Neural cell (in vitro differentiated cells): Measurements from ENCODE around the gene PAOX. TPM values are rescaled to one million over a fixed set of nuclear protein-coding genes. Genes with fewer than 3 reads are reported as not detected.

Experiments used
- H2AFZ ChIP-seq: fragments of 200-600, 300-800 bp; sonication (generic), shearing (Covaris generic); 2 replicates; pipeline ENCODE4 v1.6.0; 2014; ENCODE audit warnings: low read depth, mild to moderate bottlenecking, antibody characterized with exemption, low read length, moderate library complexity
- H3F3A ChIP-seq: fragments of 200-600 bp; shearing (Covaris generic); 2 replicates; pipeline ENCODE4 v1.6.1; 2016; ENCODE audit warnings: mild to moderate bottlenecking, moderate library complexity, mixed read lengths, antibody characterized with exemption, low read length; ENCODE audit not compliant: insufficient read depth, poor library complexity, severe bottlenecking
- H3K27ac ChIP-seq: fragments of 200-600, 300-800 bp; sonication (generic), shearing (Covaris generic); 2 replicates; pipeline ENCODE4 v1.5.1; 2014; ENCODE audit warnings: mild to moderate bottlenecking, low read length, moderate library complexity
- H3K27me3 ChIP-seq: fragments of 300-800, 200-600 bp; sonication (generic), shearing (Covaris generic); 2 replicates; pipeline ENCODE4 v1.6.0; 2014; ENCODE audit warnings: mild to moderate bottlenecking, low read depth, low read length, moderate library complexity; ENCODE audit not compliant: insufficient read depth
- H3K36me3 ChIP-seq: fragments of 300-800, 200-600 bp; sonication (generic), shearing (Covaris generic); 2 replicates; pipeline ENCODE4 v1.5.1; 2014; ENCODE audit warnings: mild to moderate bottlenecking, antibody characterized with exemption, low read length, moderate library complexity; ENCODE audit not compliant: insufficient read depth
- H3K4me2 ChIP-seq: fragments of 300-800, 200-600 bp; sonication (generic), shearing (Covaris generic); 2 replicates; pipeline ENCODE4 v1.6.0; 2014; ENCODE audit warnings: mild to moderate bottlenecking, low read length
- H3K4me3 ChIP-seq: fragments of 300-800, 200-600 bp; sonication (generic), shearing (Covaris generic); 2 replicates; pipeline ENCODE4 v1.5.1; 2014; ENCODE audit warnings: mild to moderate bottlenecking, low read length, moderate library complexity
- H3K79me2 ChIP-seq: fragments of 200-600 bp; shearing (Covaris generic); replicated peaks from 2 replicates; pipeline ENCODE4 v1.6.0; 2014; ENCODE audit warnings: mild to moderate bottlenecking, low read length, moderate library complexity; ENCODE audit not compliant: insufficient read depth
- H3K9ac ChIP-seq: fragments of 300-800, 200-600 bp; sonication (generic), shearing (Covaris generic); 2 replicates; pipeline ENCODE4 v1.6.1; 2016; ENCODE audit warnings: mild to moderate bottlenecking, low read length, mixed read lengths
- H3K9me2 ChIP-seq: fragments of 200-600 bp; shearing (Covaris generic); 2 replicates; pipeline ENCODE4 v1.6.1; 2016; ENCODE audit warnings: mild to moderate bottlenecking, low read length, mixed read lengths; ENCODE audit not compliant: insufficient read depth
- H3K9me3 ChIP-seq: fragments of 200-600, 300-800 bp; sonication (generic), shearing (Covaris generic); 2 replicates; pipeline ENCODE4 v1.6.1; 2016; ENCODE audit warnings: mild to moderate bottlenecking, mixed run types, low read length, moderate library complexity, mixed read lengths
- H4K20me1 ChIP-seq: fragments of 200-600 bp; shearing (Covaris generic); 2 replicates; pipeline ENCODE4 v1.6.1; 2016; ENCODE audit warnings: mild to moderate bottlenecking, mixed run types; ENCODE audit not compliant: insufficient read depth
- EP300 ChIP-seq: fragments of 450-650 bp; conservative IDR thresholded peaks from 2 replicates; pipeline ENCODE4 v1.6.1; 2014; ENCODE audit warnings: antibody characterized with exemption, mild to moderate bottlenecking, moderate library complexity; ENCODE audit not compliant: poor library complexity, severe bottlenecking
- EZH2 ChIP-seq: fragments of 200-600, 300-800 bp; shearing (Covaris generic), sonication (generic); IDR thresholded peaks from 2 replicates; pipeline ENCODE4 v1.6.1; 2014; ENCODE audit warnings: antibody characterized with exemption, low read length, borderline replicate concordance, mild to moderate bottlenecking; ENCODE audit not compliant: insufficient read depth, poor library complexity, severe bottlenecking
- MXI1 ChIP-seq: fragments of 450-650 bp; conservative IDR thresholded peaks from 2 replicates; pipeline ENCODE4 v1.6.1; 2014; ENCODE audit warnings: antibody characterized with exemption, mild to moderate bottlenecking; ENCODE audit not compliant: poor library complexity, severe bottlenecking
- POLR2AphosphoS5 ChIP-seq: IDR thresholded peaks from 2 replicates; pipeline ENCODE4 v1.6.1; 2012
- RAD21 ChIP-seq: fragments of 450-650 bp; conservative IDR thresholded peaks from 2 replicates; pipeline ENCODE4 v1.6.1; 2014; ENCODE audit warnings: antibody characterized with exemption, mild to moderate bottlenecking, moderate library complexity
- REST ChIP-seq: IDR thresholded peaks from 2 replicates; pipeline ENCODE4 v1.6.1; 2012; ENCODE audit warnings: borderline replicate concordance
- SMC3 ChIP-seq: fragments of 450-650 bp; conservative IDR thresholded peaks from 2 replicates; pipeline ENCODE4 v1.6.1; 2014; ENCODE audit warnings: antibody characterized with exemption, mild to moderate bottlenecking, moderate library complexity; ENCODE audit not compliant: poor library complexity
- TAF1 ChIP-seq: IDR thresholded peaks from 2 replicates; pipeline ENCODE4 v1.6.1; 2012; ENCODE audit warnings: low read depth
- polyA plus RNA-seq: library from polyadenylated mRNA; depleted of rRNA; stranded (reverse); fragments of >200 nt; gene quantifications from 2 replicates; pipeline ENCODE4 v1.2.3, GENCODE V29; 2014
- TF ChIP-seq, protein P1 (sequence below): fragments of 450-650 bp; IDR thresholded peaks from 2 replicates; pipeline ENCODE4 v1.5.1; 2014; ENCODE audit warnings: antibody characterized with exemption, mild to moderate bottlenecking, moderate library complexity; ENCODE audit not compliant: poor library complexity, severe bottlenecking

The PAOX gene
- polyA plus RNA-seq, 1 donor from 2014 or later = 3.0 TPM

- Histone ChIP-seq H2AFZ (no peak overlapping the region), H3K9me3 (no peaks in the 10 kb centered on the region), H3K27ac (no peak overlapping the region), H3K9me2 (no peaks in the 10 kb centered on the region), H3K4me2 (no peak overlapping the region), H3K79me2 (no peaks in the 10 kb centered on the region), H3K9ac (no peak overlapping the region), H3K27me3 (peaks cover 9% of the 10 kb centered on the region), H4K20me1 (no peaks in the 10 kb centered on the region), H3K4me3 (no peak overlapping the region), H3F3A (no peaks in the 10 kb centered on the region), H3K36me3 (no peaks in the 10 kb centered on the region)
- TF ChIP-seq EZH2 = no peak
- TF ChIP-seq MXI1 = no peak
- no peak for TF ChIP-seq TAF1
- no peak for TF ChIP-seq RAD21
- TF ChIP-seq EP300 = no peak
- no peak for TF ChIP-seq REST
- no peak for TF ChIP-seq POLR2AphosphoS5
- TF ChIP-seq, protein P1, sequence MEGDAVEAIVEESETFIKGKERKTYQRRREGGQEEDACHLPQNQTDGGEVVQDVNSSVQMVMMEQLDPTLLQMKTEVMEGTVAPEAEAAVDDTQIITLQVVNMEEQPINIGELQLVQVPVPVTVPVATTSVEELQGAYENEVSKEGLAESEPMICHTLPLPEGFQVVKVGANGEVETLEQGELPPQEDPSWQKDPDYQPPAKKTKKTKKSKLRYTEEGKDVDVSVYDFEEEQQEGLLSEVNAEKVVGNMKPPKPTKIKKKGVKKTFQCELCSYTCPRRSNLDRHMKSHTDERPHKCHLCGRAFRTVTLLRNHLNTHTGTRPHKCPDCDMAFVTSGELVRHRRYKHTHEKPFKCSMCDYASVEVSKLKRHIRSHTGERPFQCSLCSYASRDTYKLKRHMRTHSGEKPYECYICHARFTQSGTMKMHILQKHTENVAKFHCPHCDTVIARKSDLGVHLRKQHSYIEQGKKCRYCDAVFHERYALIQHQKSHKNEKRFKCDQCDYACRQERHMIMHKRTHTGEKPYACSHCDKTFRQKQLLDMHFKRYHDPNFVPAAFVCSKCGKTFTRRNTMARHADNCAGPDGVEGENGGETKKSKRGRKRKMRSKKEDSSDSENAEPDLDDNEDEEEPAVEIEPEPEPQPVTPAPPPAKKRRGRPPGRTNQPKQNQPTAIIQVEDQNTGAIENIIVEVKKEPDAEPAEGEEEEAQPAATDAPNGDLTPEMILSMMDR = no peak
- TF ChIP-seq SMC3 = no peak
Measured at GRCh38 chr10:133381036-133381435, 2.0 kb downstream of the PAOX start.

- H3K27me3 ChIP-seq = peaks cover 2% of the 10 kb centered on the region
- no peak overlapping the region for H3K4me2 ChIP-seq
- H4K20me1 ChIP-seq = no peaks in the 10 kb centered on the region
- H3K9me3 ChIP-seq = no peaks in the 10 kb centered on the region
- no peak overlapping the region for H3K27ac ChIP-seq
- no peak overlapping the region for H2AFZ ChIP-seq
- H3K79me2 ChIP-seq = no peaks in the 10 kb centered on the region
- H3F3A ChIP-seq = no peaks in the 10 kb centered on the region
- TF ChIP-seq, protein P1 = no peak
- TF ChIP-seq EP300 = no peak
- H3K9ac ChIP-seq = no peak overlapping the region
- no peaks in the 10 kb centered on the region for H3K9me2 ChIP-seq
- no peaks in the 10 kb centered on the region for H3K36me3 ChIP-seq
- no peak overlapping the region for H3K4me3 ChIP-seq
Measured at GRCh38 chr10:133383551-133383950, 4.5 kb downstream of the PAOX start.
